GM19452 (cell line): ENCODE data around the gene RNF214.
"Not testable (repeated sequence)": the region's sequence is repeated elsewhere in the genome, so short reads cannot be mapped to it uniquely, and the experiment has no call there.

ENCODE experiments used
- ATAC-seq: cut with Tn5 transposase; IDR thresholded peaks from one replicate; pipeline ENCODE4 v1.9.1; 2021; ENCODE audit not compliant: unreplicated experiment

Gene RNF214

DNA sequence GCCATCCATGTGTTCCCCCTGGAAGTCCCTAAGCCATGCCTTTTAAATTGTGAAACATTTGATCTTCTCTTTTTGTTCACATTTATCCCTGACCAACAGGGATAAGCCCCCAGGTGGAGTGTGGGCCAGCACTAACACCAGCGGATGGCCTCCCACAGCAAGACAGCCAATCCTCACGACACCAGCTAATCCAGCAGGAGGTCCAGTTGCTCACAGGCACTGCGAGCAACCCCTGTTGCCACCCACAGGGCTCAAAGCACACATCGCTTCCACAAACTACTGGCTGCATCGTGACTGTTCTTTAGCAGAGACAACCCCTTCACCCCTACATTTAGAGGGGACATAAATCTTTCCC lies 2.6 kb upstream of the RNF214 start:
- ATAC-seq = no peak

DNA sequence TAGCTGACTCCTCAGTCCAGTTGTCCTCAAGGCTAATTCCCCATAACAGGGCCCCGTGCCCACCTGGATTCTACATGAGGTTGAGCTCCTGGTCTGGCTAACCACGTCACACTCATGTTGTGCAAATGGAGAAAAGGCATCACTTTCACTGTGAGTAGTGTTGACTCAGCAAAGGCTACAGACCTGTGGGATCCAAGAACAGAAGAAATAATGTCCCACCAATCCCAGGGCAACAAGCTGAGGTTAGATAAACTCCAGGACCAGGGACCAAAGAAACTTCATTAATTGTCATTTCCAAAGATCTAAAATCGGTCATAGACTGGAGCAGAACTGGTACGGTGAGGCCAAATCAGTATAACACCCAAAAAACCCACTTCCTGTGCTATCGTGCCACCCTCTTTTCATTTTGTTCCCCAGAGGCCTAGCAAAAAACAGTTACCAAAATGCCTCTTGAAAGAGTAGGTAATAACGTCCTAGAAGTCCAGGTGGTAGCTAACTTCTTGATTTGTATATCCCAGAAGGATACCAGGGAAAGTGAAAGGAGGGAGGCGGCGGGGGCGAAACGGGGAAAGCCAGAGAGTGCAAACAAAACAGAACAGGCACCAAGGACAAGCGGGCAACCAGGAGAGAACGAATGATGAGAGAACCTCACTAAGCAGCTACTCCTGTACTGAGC lies 2.0 kb upstream of the RNF214 start:
- peak; percentile 38 for ATAC-seq

DNA sequence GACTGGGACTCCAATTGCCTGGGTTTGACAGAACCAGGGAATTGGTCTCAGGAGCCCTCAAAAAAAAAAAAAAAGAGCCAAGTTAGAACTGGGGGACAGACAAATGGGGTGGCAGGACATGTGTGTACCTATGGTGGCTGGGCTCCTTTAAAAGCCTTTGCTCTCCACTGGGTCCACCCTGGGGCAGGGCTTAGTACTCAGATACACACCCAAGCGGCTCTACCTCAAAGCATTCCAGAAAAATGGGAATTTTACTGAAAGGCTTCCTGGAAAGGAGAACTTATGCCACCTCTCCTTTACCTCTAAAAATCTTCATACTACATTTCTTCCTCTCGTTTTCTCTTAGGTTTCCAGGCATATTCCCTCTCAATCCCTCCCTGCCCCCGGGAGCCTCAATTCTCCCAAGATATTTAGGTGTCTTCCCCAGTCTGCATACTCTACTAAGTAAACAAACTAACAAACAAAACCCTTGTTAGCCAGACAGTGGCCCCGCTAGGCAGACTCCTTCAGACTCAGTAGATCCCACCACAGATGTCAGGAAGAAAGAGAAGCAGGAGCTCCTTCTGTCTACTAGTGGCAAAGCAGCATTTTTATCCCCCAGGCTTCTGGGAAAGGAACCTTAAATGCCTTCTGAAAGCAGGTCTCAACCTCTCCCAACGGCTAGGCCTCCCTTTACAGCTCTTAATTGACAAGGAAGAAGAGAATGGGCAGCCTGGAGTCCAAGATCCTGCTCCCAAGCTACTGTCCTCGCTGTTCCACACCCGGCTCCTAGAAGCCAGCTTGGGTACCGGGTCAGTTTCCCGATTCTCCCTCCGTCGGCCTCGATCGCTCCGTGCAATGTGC lies 1.3 kb upstream of the RNF214 start:
- no peak for ATAC-seq

DNA sequence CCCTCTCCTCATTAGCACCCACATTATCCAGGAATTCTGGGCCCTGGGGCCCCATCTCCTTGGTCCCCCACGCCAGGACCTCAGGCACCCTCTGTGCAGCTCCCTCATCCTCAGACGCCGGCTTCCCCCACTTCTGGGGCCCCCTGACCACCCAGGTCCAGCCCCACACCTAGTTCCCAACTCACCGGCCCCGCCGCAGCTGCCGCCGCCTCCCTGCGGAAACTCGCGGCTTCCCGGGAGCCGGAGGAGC lies 704 bp upstream of the RNF214 start, which contains the start of gene PCSK7:
TSS of gene PCSK7 (minus strand) at position 232 of the 250 bp plus-strand sequence. CDS start 2,229 bp downstream, outside the sequence.
- no peak for ATAC-seq

DNA sequence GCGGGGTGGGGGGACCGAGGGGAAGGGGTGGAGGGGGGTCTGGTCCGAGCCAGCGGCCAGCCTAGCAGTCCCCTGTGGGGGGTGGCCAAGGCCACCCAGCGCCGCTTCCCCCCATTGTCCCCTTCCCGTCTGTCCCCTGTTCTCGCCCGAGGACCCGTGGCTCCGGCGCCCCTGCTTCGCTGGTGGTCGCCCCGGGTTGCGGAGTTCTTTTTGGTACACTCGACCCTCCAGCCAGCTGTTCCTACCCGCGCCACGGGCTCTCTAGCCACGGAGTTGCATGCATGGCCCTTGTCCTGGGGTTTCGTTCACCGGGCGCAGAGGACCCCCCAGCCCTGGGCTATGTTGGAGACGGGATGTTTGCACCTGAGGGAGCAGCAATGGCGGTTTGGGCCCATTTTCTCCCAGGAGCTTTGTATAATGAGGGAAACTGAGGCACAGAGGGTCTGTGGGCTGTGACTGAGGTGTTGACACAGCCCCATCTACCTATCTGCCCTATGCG lies 489 bp downstream of the RNF214 start:
- no peak for ATAC-seq

DNA sequence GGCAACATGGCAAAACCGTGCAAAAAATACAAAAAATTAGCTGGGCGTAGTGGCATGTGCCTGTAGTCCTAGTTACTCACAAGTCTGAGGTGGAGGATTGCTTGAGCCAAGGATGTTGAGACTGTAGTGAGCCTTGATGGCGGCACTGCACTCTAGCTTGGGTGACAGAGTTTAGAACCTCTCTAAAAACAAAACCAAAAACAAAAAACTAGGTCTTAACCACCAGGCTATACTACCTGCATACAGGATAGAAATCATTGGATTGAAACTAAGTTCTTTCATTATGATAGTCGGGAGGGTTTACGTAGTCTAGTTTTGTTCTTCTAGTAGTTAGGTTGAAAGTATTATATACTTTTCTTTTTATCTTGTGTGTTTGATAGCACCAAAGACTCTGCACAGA lies 5.8 kb downstream of the RNF214 start:
- ATAC-seq = no peak

DNA sequence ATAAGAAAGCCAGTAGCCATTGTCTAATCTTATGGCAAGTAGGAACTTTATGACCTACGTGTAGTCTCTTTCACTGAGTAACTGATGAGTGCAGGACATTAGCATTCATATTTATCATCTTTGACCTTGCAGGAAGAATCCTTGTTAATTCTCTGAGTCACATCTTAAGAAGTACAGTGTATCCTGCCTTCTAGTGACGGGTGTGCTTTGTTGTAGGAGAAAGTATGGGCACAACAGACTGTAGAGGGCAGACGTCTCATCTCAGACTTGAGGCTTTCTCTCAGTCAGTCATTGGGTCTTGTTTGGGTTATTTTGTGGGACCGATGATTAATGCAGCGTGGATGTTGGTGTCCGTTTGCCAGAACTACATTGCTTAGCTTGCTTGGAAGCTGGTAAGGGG lies 6.8 kb downstream of the RNF214 start:
- ATAC-seq = no peak

DNA sequence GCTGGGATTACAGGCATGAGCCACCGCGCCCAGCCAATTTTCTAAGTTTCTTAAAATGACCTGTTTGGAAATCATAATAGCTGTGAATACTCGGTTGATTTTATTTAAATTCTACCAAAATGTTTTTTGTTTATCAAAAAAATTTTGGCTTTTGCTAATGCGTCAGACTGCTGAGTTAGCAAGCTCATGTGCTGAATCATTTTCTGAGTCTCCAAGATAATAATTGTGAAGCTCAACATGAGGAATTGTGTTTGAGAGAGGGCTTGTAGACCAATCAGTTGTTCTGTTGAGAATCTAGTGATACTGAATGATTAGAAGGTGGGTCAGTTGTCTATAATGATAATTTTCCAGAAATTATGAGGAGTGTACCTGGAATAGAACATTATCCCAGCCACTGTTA lies 15.9 kb downstream of the RNF214 start:
- no peak for ATAC-seq

DNA sequence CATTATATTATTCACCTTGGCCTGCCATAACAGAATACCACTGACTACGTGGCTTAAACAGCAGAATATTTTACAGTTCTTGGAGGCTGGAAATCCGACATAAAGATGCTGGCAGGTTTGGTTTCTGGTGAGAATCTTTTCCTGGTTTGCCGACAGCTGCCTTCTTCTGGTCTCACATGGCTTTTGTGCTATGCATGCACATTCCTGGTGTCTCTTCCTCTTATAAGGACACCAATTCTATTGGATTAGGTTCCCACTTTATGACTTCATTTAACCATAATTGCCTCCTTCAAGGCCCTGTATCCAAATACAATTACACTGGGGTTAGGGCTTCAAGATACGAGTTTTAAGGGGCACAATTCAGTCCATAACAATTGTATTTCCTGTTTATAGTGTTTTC lies 17.1 kb downstream of the RNF214 start:
- ATAC-seq = no peak

DNA sequence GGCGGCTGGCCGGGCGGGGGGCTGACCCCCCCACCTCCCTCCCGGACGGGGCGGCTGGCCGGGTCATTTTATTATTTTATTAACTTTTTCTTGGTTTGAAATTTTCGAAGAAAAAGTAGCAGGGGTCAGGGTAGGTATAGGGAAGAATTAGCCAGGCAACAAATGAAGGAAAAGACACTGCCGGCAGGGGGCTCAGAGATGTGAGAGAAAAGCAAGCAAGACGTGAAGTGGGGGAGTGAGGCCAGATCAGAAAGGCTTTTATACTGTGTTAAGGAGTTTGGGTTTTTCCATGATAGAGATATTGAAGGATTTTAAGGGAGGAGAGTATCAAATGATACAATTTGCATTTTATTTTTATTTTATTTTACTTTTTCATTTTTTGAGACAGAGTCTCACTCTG lies 19.0 kb downstream of the RNF214 start:
- no peak for ATAC-seq

DNA sequence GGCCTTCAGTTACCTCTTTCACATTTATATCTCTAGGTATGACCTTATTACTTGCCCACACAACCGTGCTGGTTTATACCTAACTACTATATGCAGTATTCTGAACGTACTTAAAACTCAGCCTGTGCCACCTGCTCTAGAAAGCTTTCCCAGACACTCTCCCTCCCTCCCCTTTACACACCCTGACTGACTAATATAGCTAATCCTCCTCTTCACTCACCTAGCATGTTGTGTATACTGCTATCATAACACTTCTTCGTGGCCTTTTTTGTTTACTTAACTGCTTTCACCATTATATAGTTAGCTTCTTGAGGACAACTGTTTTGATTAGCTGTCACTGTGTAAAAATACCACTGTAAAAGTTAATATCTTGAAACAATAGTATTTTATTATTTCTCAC lies 23.5 kb downstream of the RNF214 start:
- no peak for ATAC-seq

DNA sequence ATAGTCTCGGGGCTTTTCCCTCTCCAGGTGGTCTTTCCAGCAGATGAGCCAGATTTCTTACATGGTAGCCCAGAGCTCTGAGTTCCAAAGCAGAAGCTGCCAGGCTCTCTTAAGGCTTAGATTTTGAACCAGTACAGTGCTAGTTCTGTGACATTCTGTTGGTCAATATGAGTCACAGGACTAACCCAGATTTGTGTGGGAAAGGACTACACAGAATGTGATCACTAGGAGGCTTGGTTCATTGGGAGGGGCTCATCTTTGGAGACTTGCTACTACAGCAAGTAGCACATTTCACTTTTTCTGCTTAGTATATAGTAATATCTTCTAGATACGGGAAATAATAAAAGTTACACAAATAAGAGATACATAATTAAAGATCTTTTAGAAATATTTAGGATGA lies 24.1 kb downstream of the RNF214 start:
- no peak for ATAC-seq

DNA sequence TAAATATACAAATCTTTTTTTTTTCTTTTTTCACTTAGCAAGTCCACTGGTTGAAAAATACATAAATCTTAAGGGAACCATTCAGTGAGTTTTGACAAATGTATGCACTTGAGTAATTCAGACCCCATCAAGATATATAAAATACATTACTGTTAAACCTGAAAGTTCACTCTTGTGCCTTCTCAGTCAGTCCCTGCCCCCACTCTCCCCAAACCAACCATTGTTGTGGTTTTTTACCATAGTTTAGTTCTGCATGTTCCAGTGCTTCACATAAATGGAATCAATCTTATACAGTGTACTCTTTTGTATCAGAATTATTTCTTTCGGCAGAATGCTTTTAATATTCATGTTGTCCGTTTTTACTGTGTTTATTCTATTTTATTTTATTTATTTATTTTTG lies 26.1 kb downstream of the RNF214 start:
- no peak for ATAC-seq

DNA sequence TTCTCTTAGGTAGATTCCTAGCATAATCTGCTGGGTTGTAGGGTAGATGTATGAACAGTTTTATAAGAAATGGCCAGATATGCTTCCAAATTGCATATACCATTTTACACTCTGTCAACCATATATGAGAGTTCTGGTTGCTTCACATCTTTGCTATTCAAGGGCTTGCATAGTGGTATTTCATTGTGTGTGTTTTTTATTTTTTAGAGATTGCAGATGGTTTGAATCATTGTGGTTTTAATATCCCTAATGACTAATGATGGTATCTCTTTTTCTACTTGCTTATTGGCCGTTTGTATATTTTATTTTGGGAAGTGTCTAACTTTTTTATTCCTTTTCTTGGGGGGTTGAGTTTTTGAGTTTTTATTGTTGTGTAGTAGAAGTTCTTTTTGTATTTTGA lies 26.9 kb downstream of the RNF214 start:
- no peak for ATAC-seq

DNA sequence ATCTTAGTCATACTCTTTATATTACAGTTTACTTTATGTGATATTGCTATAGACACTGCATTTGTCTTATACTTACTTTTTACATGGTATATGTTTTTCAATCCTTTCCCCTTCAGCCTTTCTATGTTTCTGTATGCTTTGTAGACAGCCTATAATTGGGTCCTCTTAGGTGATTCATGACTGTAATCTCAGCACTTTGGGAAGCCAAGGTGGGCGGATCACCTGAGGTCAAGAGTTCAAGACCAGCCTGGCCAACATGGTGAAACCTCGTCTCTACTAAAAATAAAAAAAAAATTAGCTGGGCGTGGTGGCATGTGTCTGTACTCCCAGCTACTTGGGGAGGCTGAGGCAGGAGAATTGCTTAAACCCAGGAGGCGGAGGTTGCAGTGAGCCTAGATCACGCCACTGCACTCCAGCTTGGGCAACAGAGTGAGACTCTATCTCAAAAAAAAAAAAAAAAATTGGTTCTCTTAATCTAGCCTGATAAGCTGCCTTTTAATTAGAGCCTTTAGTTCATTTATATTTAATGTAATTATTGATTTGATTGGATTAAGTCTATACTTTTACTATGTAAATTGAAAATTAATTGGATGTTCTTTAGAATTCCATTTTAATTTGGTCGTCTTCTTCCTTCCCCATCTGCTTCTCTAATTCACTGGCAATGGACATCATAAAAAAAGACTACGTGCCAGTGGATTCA lies 32.3 kb downstream of the RNF214 start:
- not testable (repeated sequence) for ATAC-seq

DNA sequence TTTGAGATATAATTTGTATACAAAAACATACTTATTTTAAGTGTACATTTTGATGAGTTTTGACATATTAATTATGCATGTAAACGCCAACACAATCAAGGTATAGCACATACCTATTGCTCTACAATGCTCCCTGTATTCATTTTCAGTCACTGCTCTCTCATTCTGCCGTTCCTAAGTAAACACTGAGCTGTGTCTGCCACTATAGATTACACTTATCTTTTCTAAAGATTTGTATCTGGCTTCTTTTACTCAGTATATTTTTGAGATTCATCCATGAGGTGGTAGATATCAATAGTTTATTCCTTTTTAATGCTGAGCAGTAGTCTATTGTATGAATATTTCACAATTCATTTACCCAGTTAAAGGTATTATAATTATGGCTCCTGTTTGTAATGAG lies 33.3 kb downstream of the RNF214 start:
- no peak for ATAC-seq

DNA sequence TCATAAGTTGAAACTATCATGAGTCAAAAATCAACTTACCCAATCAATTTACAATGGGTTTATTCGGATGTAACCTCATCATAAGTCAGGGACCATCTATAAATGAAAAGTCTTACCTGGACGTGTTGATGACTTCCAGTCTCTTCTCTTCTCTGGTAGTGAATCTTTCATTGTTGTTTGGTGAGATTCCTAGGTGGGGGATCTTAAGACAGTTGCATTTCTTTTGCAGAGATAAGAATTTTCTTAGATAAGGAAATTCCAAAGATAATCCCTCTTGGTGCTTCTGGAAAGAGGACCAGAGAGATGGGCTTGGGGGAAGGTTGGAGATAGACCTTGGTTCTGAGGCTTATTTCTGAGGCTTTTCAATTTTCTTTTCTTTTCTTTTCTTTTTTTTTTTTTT lies 37.4 kb downstream of the RNF214 start:
- ATAC-seq = no peak

DNA sequence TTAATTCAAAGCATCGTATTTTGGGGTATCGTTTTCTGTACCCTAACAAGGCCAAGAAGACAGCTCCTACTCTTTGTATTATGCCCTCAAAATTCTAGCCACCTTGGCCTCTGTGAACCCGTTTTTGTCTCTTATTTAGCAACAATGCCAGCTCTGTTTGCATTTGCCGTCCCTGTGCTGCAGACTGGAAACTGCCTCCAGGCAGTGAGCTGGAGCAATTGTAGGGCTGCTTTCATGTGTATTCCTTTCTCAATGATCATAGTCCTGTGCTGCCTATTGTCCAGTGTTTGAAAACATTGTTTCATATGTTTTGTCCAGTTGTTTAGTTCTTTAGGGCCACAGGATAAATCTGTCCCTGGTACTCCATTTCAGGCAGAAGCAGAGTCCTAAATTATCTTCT lies 38.7 kb downstream of the RNF214 start:
- no peak for ATAC-seq

DNA sequence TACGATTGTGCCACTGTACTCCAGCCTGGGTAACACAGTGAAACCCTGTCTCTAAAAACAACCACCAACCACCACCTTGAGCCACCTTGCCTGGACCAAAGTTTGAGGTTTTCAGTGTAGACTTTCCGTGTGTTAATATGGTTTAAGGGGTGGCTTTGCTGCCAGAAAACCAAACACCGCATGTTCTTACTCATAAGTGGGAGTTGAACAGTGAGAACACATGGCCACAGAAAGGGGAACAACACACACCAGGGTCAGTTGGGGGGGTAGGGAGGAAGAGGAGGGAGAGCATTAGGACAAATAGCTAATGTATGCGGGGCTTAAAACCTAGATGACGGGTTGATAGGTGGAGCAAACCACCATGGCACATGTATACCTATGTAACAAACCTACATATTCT lies 39.7 kb downstream of the RNF214 start:
- not testable (repeated sequence) for ATAC-seq

DNA sequence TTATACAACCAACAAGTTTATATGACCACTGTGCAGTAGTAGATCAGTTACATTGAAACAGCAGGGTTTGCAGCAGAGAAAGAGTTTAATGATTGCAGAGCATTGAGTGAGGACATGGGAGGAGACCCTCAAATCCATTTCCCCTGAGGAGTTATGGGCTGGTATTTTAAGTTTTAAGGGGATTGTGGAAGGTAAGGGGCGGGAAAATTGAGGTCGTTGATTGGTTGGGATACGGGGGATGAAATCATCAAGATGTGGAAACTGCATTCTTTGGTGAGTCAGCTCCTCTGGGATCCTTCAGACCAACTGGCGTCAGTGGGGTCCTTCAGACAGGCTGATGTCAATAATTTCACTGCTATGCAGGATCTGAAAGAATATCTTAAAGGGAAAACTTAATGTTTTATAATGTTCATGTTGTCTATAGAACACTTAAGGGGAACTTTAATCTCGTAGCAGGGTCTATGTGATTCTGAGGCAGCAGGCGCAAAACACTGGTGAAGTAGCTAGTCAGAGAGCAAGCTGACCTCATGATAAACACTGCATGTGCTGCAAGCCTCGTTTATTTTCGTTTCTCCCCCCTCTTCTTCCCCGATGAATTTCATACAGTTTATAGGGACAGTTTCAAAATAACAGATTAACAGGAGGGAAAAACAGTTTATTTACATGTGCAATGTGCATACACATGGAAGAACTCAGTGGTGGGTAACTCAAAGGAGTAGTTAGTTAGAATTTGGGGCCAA lies 41.2 kb downstream of the RNF214 start:
- ATAC-seq = no peak

DNA sequence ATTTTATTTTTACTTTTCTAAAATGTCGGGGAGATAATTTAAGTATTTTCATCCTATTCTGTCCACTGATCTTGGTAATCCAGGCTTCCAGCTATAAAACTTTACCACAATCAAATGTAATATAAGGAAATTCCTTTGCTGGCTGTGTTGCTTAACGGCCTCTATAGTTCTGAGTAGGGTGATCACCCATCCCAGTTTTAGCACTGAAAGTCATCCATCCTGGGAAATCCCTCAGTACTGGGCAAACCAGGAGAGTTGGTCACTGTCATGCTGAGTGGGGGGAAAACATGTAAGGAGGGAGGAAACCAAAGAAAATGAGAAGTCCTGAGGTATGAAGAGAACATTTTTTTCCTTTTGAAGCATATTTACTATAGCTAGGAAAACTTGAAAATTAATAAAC lies 45.9 kb downstream of the RNF214 start:
- no peak for ATAC-seq
